Fibroblast of pulmonary artery (primary cell): ENCODE measurements around the gene PRR23E.

Source experiments
- DNase-seq: peaks from one replicate; pipeline ENCODE4 v3.0.0-alpha.2; 2010; ENCODE audit warnings: low read depth
- H3K4me3 ChIP-seq: replicated peaks from 2 replicates; pipeline ENCODE4 v1.5.1; 2011; ENCODE audit warnings: low read depth, mild to moderate bottlenecking, control low read depth, low read length, moderate library complexity
- CTCF ChIP-seq: IDR thresholded peaks from 2 replicates; pipeline ENCODE4 v1.5.1; 2011; ENCODE audit warnings: mild to moderate bottlenecking, control low read depth, low read length, inconsistent platforms; ENCODE audit errors: missing control alignments

The PRR23E gene

DNA sequence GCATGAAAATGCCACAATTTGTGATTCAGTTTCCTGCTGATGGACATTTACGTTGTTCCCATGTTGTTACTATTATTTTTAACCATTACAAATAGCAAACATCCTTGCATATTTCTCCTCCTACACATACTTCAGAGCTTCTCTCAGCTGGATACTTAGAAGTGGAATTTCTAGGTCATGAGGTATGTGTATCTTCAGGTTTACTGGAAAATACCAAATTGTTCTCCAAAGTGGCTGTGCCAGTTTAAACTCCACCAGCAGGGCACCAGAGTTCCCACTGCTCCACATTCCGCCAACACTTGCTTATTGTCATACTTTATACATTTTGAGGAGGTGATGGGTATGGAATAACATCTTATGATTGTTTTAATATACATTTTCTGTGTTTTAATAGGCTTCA lies 45.7 kb downstream of the PRR23E start:
- TF ChIP-seq CTCF, result no peak
- peak; percentile 3 for DNase-seq

GRCh38 chr3:127247292-127247691 lies 54.4 kb downstream of the PRR23E start:
- DNase-seq, result no peak
- H3K4me3 ChIP-seq, result no peak overlapping the region
- TF ChIP-seq CTCF, result no peak

More for the DNA sequence above, 45.7 kb downstream of the PRR23E start:
- H3K4me3 ChIP-seq, result no peak overlapping the region
